IMR-90 (cell line): ENCODE data around the gene PSMB1. TPM values are rescaled to one million over a fixed set of nuclear protein-coding genes. Genes with fewer than 3 reads are reported as not detected.

Experiments
- ATAC-seq: fragments of 200-7000 bp; cut with Tn5 transposase; 2 replicates; pipeline ENCODE4 v1.9.1; 2020; ENCODE audit warnings: low read depth, mild to moderate bottlenecking, moderate library complexity
- BruUV-seq: library from RNA; stranded (reverse); fragments of 400-500 nt; replicated peaks from 2 replicates; lab custom pipeline; 2021; lab: Mats Ljungman, UMichigan
- CTCF ChIA-PET: fragments of 300-600 bp; formaldehyde crosslinking; extraction: SDS; loops from one replicate; lab custom pipeline; 2021; ENCODE audit warnings: antibody characterized with exemption; lab: Yijun Ruan, JAX
- POLR2A ChIA-PET: fragments of 300-600 bp; sonication (Branson Sonifier 250); formaldehyde crosslinking; loops from one replicate; lab custom pipeline; 2022; ENCODE audit warnings: antibody characterized with exemption; ENCODE audit not compliant: unreplicated experiment; lab: Charles Lee
- DNase-seq: peaks from one replicate; pipeline ENCODE4 v3.0.0; 2013
- H2AFZ ChIP-seq: replicated peaks from 2 replicates; pipeline ENCODE3; 2013; ENCODE audit warnings: low read length, mild to moderate bottlenecking; ENCODE audit not compliant: poor library complexity
- H2AK5ac ChIP-seq: 2 replicates; pipeline ENCODE4 v1.6.1; 2013; ENCODE audit warnings: low read depth, low read length, inconsistent platforms
- H2AK9ac ChIP-seq: replicated peaks from 2 replicates; pipeline ENCODE3; 2013; ENCODE audit warnings: mild to moderate bottlenecking, low read depth, low read length, moderate library complexity; ENCODE audit not compliant: poor library complexity
- H2BK120ac ChIP-seq: 2 replicates; pipeline ENCODE4 v1.6.1; 2013; ENCODE audit warnings: low read depth, low read length, inconsistent platforms
- H2BK15ac ChIP-seq: 3 replicates; pipeline ENCODE4 v1.6.1; 2013; ENCODE audit warnings: low read depth, low read length, inconsistent platforms
- H2BK20ac ChIP-seq: 2 replicates; pipeline ENCODE4 v1.6.1; 2013; ENCODE audit warnings: low read depth, mild to moderate bottlenecking, inconsistent platforms, low read length, moderate library complexity
- H2BK5ac ChIP-seq: 2 replicates; pipeline ENCODE4 v1.6.1; 2013; ENCODE audit warnings: mild to moderate bottlenecking, low read depth, low read length, inconsistent platforms; ENCODE audit not compliant: poor library complexity, severe bottlenecking
- H3K14ac ChIP-seq: replicated peaks from 2 replicates; pipeline ENCODE4 v1.6.1; 2013; ENCODE audit warnings: low read depth, low read length, inconsistent platforms
- H3K18ac ChIP-seq: 2 replicates; pipeline ENCODE4 v1.6.1; 2013; ENCODE audit warnings: low read depth, low read length, control low read depth
- H3K23ac ChIP-seq: 2 replicates; pipeline ENCODE4 v1.6.1; 2013; ENCODE audit warnings: low read depth, low read length, inconsistent platforms
- H3K27ac ChIP-seq: 2 replicates; pipeline ENCODE4 v1.5.1; 2013; ENCODE audit warnings: mild to moderate bottlenecking, control low read depth, low read length; ENCODE audit not compliant: insufficient read depth
- H3K27me3 ChIP-seq: 2 replicates; pipeline ENCODE4 v1.6.1; 2013; ENCODE audit warnings: low read length; ENCODE audit not compliant: control insufficient read depth, insufficient read depth
- H3K36me3 ChIP-seq: 2 replicates; pipeline ENCODE4 v1.6.1; 2013; ENCODE audit warnings: low read length, mixed read lengths; ENCODE audit not compliant: control insufficient read depth, insufficient read depth
- H3K4ac ChIP-seq: 2 replicates; pipeline ENCODE4 v1.6.1; 2013; ENCODE audit warnings: low read depth, low read length, inconsistent platforms
- H3K4me1 ChIP-seq: 2 replicates; pipeline ENCODE4 v1.6.1; 2013; ENCODE audit warnings: low read length, mixed read lengths; ENCODE audit not compliant: control insufficient read depth, insufficient read depth
- H3K4me2 ChIP-seq: 2 replicates; pipeline ENCODE4 v1.6.1; 2013; ENCODE audit warnings: low read depth, mild to moderate bottlenecking, control low read depth, low read length, moderate library complexity
- H3K4me3 ChIP-seq: 2 replicates; pipeline ENCODE4 v1.5.1; 2013; ENCODE audit warnings: low read depth, mild to moderate bottlenecking, control low read depth, low read length, moderate library complexity; ENCODE audit not compliant: insufficient read depth
- H3K56ac ChIP-seq: 2 replicates; pipeline ENCODE4 v1.6.1; 2013; ENCODE audit warnings: low read length, inconsistent platforms; ENCODE audit not compliant: insufficient read depth; ENCODE audit errors: extremely low read depth
- H3K79me1 ChIP-seq, 2 experiments: 2 replicates each; pipeline ENCODE4 v1.6.1; 2013; ENCODE audit warnings: low read length in 2 of 2, inconsistent platforms in 1 of 2, low read depth in 1 of 2
- H3K9ac ChIP-seq: 2 replicates; pipeline ENCODE4 v1.6.1; 2013; ENCODE audit warnings: low read depth, low read length, control low read depth
- H3K9me1 ChIP-seq: 2 replicates; pipeline ENCODE4 v1.6.1; 2013; ENCODE audit warnings: low read length, inconsistent platforms; ENCODE audit not compliant: insufficient read depth
- H3K9me3 ChIP-seq: 2 replicates; pipeline ENCODE4 v1.6.1; 2013; ENCODE audit warnings: low read length; ENCODE audit not compliant: control insufficient read depth, insufficient read depth
- H4K20me1 ChIP-seq: 2 replicates; pipeline ENCODE4 v1.6.1; 2013; ENCODE audit warnings: low read length, inconsistent platforms; ENCODE audit not compliant: insufficient read depth
- H4K5ac ChIP-seq: 2 replicates; pipeline ENCODE4 v1.6.1; 2013; ENCODE audit warnings: mild to moderate bottlenecking, low read depth, low read length, control low read depth
- H4K8ac ChIP-seq, 2 experiments: 2 replicates each; pipeline ENCODE4 v1.6.1; 2013; ENCODE audit warnings: low read depth in 2 of 2, low read length in 2 of 2, control low read depth in 1 of 2, inconsistent platforms in 1 of 2
- H4K91ac ChIP-seq: 2 replicates; pipeline ENCODE4 v1.6.1; 2013; ENCODE audit warnings: low read depth, low read length, inconsistent platforms; ENCODE audit not compliant: insufficient read depth
- BHLHE40 ChIP-seq: fragments of 150-350 bp; IDR thresholded peaks from 2 replicates; pipeline ENCODE4 v1.6.1; 2016; ENCODE audit warnings: mild to moderate bottlenecking, low read depth, low read length
- CEBPB ChIP-seq: IDR thresholded peaks from 2 replicates; pipeline ENCODE4 v1.6.1; 2012; ENCODE audit warnings: low read depth, low read length, improper control_type of control experiment
- CHD1 ChIP-seq: IDR thresholded peaks from 2 replicates; pipeline ENCODE4 v1.6.1; 2012; ENCODE audit warnings: low read depth, low read length, improper control_type of control experiment
- MAFK ChIP-seq: IDR thresholded peaks from 2 replicates; pipeline ENCODE4 v1.6.1; 2012; ENCODE audit warnings: low read depth, low read length, improper control_type of control experiment
- MAZ ChIP-seq: IDR thresholded peaks from 2 replicates; pipeline ENCODE4 v1.6.1; 2012; ENCODE audit warnings: low read depth, mild to moderate bottlenecking, low read length, improper control_type of control experiment, moderate library complexity, borderline replicate concordance
- MXI1 ChIP-seq: IDR thresholded peaks from 2 replicates; pipeline ENCODE4 v1.6.1; 2012; ENCODE audit warnings: low read depth, mild to moderate bottlenecking, low read length, moderate library complexity, borderline replicate concordance
- NFE2L2 ChIP-seq: fragments of 150-350 bp; IDR thresholded peaks from 2 replicates; pipeline ENCODE4 v1.6.1; 2016; ENCODE audit warnings: low read depth, mild to moderate bottlenecking, low read length
- POLR2A ChIP-seq: IDR thresholded peaks from 2 replicates; pipeline ENCODE4 v1.6.1; 2012; ENCODE audit warnings: mild to moderate bottlenecking, low read depth, low read length
- RCOR1 ChIP-seq: IDR thresholded peaks from 2 replicates; pipeline ENCODE4 v1.6.1; 2012; ENCODE audit warnings: mild to moderate bottlenecking, low read length, improper control_type of control experiment; ENCODE audit not compliant: insufficient replicate concordance
- RFX5 ChIP-seq: IDR thresholded peaks from 2 replicates; pipeline ENCODE4 v1.8.0; 2012; ENCODE audit warnings: low read depth, mild to moderate bottlenecking, low read length, moderate library complexity
- USF2 ChIP-seq: fragments of 150-350 bp; IDR thresholded peaks from 2 replicates; pipeline ENCODE4 v1.6.1; 2017; ENCODE audit warnings: mild to moderate bottlenecking, antibody characterized with exemption, low read length, low read depth
- dilution Hi-C: fragments of 300-500 bp; cut with HindIII; formaldehyde crosslinking; loops from one replicate; pipeline ENCODE4 v1.14.3; 2018; ENCODE audit warnings: low sequenced_read_pairs; ENCODE audit not compliant: unreplicated experiment
- in situ Hi-C: fragments of 300-500 bp; cut with MboI; formaldehyde crosslinking; loops from 3 replicates; pipeline ENCODE4 v1.14.3; 2019; ENCODE audit warnings: low sequenced_read_pairs, inconsistent platforms, mixed read lengths
- intact Hi-C: fragments of 100-400 bp; cut with micrococcal nuclease; formaldehyde crosslinking; loops from 2 replicates; pipeline ENCODE4 v1.10.0; 2022
- polyA plus RNA-seq, 3 experiments: library from polyadenylated mRNA; depleted of rRNA; stranded (reverse); fragments of >200 nt; gene quantifications; 2 replicates each; pipeline ENCODE4 v1.2.3, GENCODE V29; 2012; ENCODE audit warnings: low replicate concordance in 1 of 3
- total RNA-seq: library from RNA; depleted of rRNA; stranded (reverse); fragments of >200 nt; gene quantifications from 2 replicates; pipeline ENCODE4 v1.2.3, GENCODE V29; 2012
- TF ChIP-seq, protein P1 (sequence below): conservative IDR thresholded peaks from 2 replicates; pipeline ENCODE4 v1.5.1; 2012; ENCODE audit warnings: mild to moderate bottlenecking, low read depth, low read length, improper control_type of control experiment

PSMB1 gene
- total and polyA plus RNA-seq, 2 of the 4 experiments (the other 2 are of a cell fraction): 450 to 508 TPM

DNA sequence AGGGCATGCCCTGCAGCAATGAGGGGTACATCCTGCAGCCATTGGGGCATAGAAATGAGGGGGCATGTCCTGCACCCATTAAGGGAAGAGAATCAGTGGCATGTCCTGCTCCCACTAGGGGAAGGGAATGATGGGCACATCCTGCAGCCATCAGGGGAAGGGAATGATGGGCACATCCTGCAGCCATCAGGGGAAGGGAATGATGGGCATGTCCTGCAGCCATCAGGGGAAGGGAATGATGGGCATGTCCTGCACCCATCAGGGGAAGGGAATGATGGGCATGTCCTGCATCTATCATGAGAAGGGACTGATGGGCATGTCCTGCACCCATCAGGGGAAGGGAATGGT is 49.7 kb downstream of the PSMB1 start:
- H4K8ac ChIP-seq: no peak overlapping the region
- no peak overlapping the region for H3K27ac ChIP-seq
- no peak overlapping the region for H2BK120ac ChIP-seq
- DNase-seq (no peak), ATAC-seq (no peak)
- no peak overlapping the region for H3K23ac ChIP-seq
- H3K18ac ChIP-seq: no peak overlapping the region
- H3K14ac ChIP-seq: no peak overlapping the region
- no peak overlapping the region for H2AFZ ChIP-seq
- CTCF ChIA-PET: no interaction called here
- no peak overlapping the region for H2BK5ac ChIP-seq
- H4K91ac ChIP-seq: no peak overlapping the region
- no peak overlapping the region for H4K5ac ChIP-seq
- H3K4me3 ChIP-seq: no peak overlapping the region
- no peak overlapping the region for H2BK20ac ChIP-seq
- H3K9me3 ChIP-seq: peaks cover 16% of the 10 kb centered on the region; the same call in 1 of the 2 replicates
- no peak overlapping the region for H2BK15ac ChIP-seq
- H3K4ac ChIP-seq: no peak overlapping the region
- H3K4me2 ChIP-seq: no peak overlapping the region
- H3K27me3 ChIP-seq: peaks cover 1% of the 10 kb centered on the region; the same call in 1 of the 2 replicates
- no TSS peak for BruUV-seq
- no peak overlapping the region for H2AK9ac ChIP-seq
- TF ChIP-seq, protein P1, sequence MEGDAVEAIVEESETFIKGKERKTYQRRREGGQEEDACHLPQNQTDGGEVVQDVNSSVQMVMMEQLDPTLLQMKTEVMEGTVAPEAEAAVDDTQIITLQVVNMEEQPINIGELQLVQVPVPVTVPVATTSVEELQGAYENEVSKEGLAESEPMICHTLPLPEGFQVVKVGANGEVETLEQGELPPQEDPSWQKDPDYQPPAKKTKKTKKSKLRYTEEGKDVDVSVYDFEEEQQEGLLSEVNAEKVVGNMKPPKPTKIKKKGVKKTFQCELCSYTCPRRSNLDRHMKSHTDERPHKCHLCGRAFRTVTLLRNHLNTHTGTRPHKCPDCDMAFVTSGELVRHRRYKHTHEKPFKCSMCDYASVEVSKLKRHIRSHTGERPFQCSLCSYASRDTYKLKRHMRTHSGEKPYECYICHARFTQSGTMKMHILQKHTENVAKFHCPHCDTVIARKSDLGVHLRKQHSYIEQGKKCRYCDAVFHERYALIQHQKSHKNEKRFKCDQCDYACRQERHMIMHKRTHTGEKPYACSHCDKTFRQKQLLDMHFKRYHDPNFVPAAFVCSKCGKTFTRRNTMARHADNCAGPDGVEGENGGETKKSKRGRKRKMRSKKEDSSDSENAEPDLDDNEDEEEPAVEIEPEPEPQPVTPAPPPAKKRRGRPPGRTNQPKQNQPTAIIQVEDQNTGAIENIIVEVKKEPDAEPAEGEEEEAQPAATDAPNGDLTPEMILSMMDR: no peak
- no peak for TF ChIP-seq USF2
- no peak for TF ChIP-seq CHD1
- TF ChIP-seq POLR2A: no peak
- no peak for TF ChIP-seq MAFK
- TF ChIP-seq MAZ: no peak
- TF ChIP-seq CEBPB: no peak
- TF ChIP-seq RFX5: no peak
- no peak for TF ChIP-seq BHLHE40
- TF ChIP-seq NFE2L2: no peak
- no peak for TF ChIP-seq MXI1
- no peak for TF ChIP-seq RCOR1
- dilution Hi-C loops (no loop called here), in situ Hi-C loops (no loop called here), intact Hi-C loops (no loop called here)
- no peaks in the 10 kb centered on the region for H3K4me1 ChIP-seq
- H3K79me1 ChIP-seq: no peaks in the 10 kb centered on the region
- no peak overlapping the region for H3K9ac ChIP-seq
- no peaks in the 10 kb centered on the region for H4K20me1 ChIP-seq
- no peak overlapping the region for H3K56ac ChIP-seq
- H3K36me3 ChIP-seq: no peaks in the 10 kb centered on the region
- no peaks in the 10 kb centered on the region for H3K9me1 ChIP-seq
- no peak overlapping the region for H2AK5ac ChIP-seq
- POLR2A ChIA-PET: no interaction called here
